Breast epithelium (tissue), 3 donors: ENCODE results near the gene SNX11.

ENCODE experiments used
- POLR2A ChIP-seq: fragments of 450-650 bp; IDR thresholded peaks from one replicate; pipeline ENCODE4 v1.6.1; 2016; ENCODE audit warnings: antibody characterized with exemption, mild to moderate bottlenecking, moderate library complexity
- POLR2AphosphoS5 ChIP-seq, 3 donors: sonication (generic); formaldehyde crosslinking; IDR thresholded peaks; one replicate each; pipeline ENCODE4 v1.6.1; 2017; ENCODE audit warnings: antibody characterized with exemption in 3 of 3
- TF ChIP-seq, protein P1 (sequence below), 3 donors: fragments of 450-650 bp; IDR thresholded peaks; one replicate each; pipeline ENCODE4 v1.5.1; 2016 to 2017; ENCODE audit warnings: antibody characterized with exemption in 3 of 3, mild to moderate bottlenecking in 3 of 3, moderate library complexity in 3 of 3

GRCh38 chr17:48139944-48140343, 32.4 kb downstream of the SNX11 start:
- no peak for TF ChIP-seq POLR2AphosphoS5 (IDR thresholded peaks at IDR 0.05)
- TF ChIP-seq, protein P1, sequence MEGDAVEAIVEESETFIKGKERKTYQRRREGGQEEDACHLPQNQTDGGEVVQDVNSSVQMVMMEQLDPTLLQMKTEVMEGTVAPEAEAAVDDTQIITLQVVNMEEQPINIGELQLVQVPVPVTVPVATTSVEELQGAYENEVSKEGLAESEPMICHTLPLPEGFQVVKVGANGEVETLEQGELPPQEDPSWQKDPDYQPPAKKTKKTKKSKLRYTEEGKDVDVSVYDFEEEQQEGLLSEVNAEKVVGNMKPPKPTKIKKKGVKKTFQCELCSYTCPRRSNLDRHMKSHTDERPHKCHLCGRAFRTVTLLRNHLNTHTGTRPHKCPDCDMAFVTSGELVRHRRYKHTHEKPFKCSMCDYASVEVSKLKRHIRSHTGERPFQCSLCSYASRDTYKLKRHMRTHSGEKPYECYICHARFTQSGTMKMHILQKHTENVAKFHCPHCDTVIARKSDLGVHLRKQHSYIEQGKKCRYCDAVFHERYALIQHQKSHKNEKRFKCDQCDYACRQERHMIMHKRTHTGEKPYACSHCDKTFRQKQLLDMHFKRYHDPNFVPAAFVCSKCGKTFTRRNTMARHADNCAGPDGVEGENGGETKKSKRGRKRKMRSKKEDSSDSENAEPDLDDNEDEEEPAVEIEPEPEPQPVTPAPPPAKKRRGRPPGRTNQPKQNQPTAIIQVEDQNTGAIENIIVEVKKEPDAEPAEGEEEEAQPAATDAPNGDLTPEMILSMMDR (IDR thresholded peaks at IDR 0.05), result no peak
- TF ChIP-seq POLR2A, result no peak
